Measurements from ENCODE around the gene SULF2. TPM values are rescaled to one million over a fixed set of nuclear protein-coding genes. Genes with fewer than 3 reads are reported as not detected.

Gene SULF2
- total RNA-seq, 1 donor from 2014 or later: 0.20 TPM

- Mint-ChIP-seq H3K27ac (no peak overlapping the region), H3K27me3 (peaks cover 31% of the 10 kb centered on the region)
- intact Hi-C loops (cut with micrococcal nuclease): no loop called here
Observed at GRCh38 chr20:47782076-47782475, 3.2 kb downstream of the SULF2 start.

GRCh38 chr20:47781632-47782031, 3.6 kb downstream of the SULF2 start:
- Mint-ChIP-seq H3K27ac (no peak overlapping the region), H3K4me1 (peaks cover 18% of the 10 kb centered on the region), H3K4me3 (no peak overlapping the region), H3K36me3 (ENCODE audit: low read depth) (no peaks in the 10 kb centered on the region), H3K27me3 (peaks cover 31% of the 10 kb centered on the region), H3K9me3 (peaks cover 5% of the 10 kb centered on the region)
- ChIA-PET POLR2A (no interaction called here), CTCF (no interaction called here)
- ATAC-seq (ENCODE audit: low read depth) (no peak), DNase-seq (no peak)
- TF ChIP-seq CTCF (IDR thresholded peaks at IDR 0.05): no peak
- intact Hi-C loops (cut with micrococcal nuclease): no loop called here

More at GRCh38 chr20:47782076-47782475, 3.2 kb downstream of the SULF2 start:
- ChIA-PET POLR2A (no interaction called here), CTCF (no interaction called here)
- TF ChIP-seq CTCF (IDR thresholded peaks at IDR 0.05): no peak
- H3K4me3 Mint-ChIP-seq: no peak overlapping the region
- peaks cover 3% of the 10 kb centered on the region for H3K9me3 Mint-ChIP-seq
- peaks cover 18% of the 10 kb centered on the region for H3K4me1 Mint-ChIP-seq
- no peak for ATAC-seq (ENCODE audit: low read depth)
- no peak for DNase-seq
- H3K36me3 Mint-ChIP-seq (ENCODE audit: low read depth): no peaks in the 10 kb centered on the region

- no peaks in the 10 kb centered on the region for H3K36me3 Mint-ChIP-seq (ENCODE audit: low read depth)
- DNase-seq: no peak
- H3K4me1 Mint-ChIP-seq: peaks cover 10% of the 10 kb centered on the region
- CTCF ChIA-PET: no interaction called here
- no peak overlapping the region for H3K27ac Mint-ChIP-seq
- H3K4me3 Mint-ChIP-seq: no peak overlapping the region
- H3K9me3 Mint-ChIP-seq: peaks cover 5% of the 10 kb centered on the region
- TF ChIP-seq CTCF (IDR thresholded peaks at IDR 0.05): no peak
- POLR2A ChIA-PET: no interaction called here
- intact Hi-C loops (cut with micrococcal nuclease): no loop called here
- no peak for ATAC-seq (ENCODE audit: low read depth)
- H3K27me3 Mint-ChIP-seq: peaks cover 24% of the 10 kb centered on the region
Observed at GRCh38 chr20:47780720-47781389, 4.4 kb downstream of the SULF2 start.

GRCh38 chr20:47778398-47779354, 6.6 kb downstream of the SULF2 start:
- H3K36me3 Mint-ChIP-seq (ENCODE audit: low read depth): no peaks in the 10 kb centered on the region
- peaks cover 9% of the 10 kb centered on the region for H3K9me3 Mint-ChIP-seq
- no peak for ATAC-seq (ENCODE audit: low read depth)
- H3K27me3 Mint-ChIP-seq: peaks cover 13% of the 10 kb centered on the region
- DNase-seq: no peak
- POLR2A ChIA-PET: no interaction called here
- intact Hi-C loops (cut with micrococcal nuclease): no loop called here
- TF ChIP-seq CTCF (IDR thresholded peaks at IDR 0.05): no peak
- no peak overlapping the region for H3K4me3 Mint-ChIP-seq
- CTCF ChIA-PET: interaction anchor here (1.2 kb wide), 1 partner anchor 8 kb away, joined by 3 read pairs; no protein-coding TSS in a partner anchor
- H3K27ac Mint-ChIP-seq: no peak overlapping the region
- no peaks in the 10 kb centered on the region for H3K4me1 Mint-ChIP-seq

GRCh38 chr20:47777220-47777619, 8.1 kb downstream of the SULF2 start:
- ChIA-PET CTCF (interaction anchor here (1.8 kb wide), 1 partner anchor 843 kb away, joined by 5 read pairs; no protein-coding TSS in a partner anchor), POLR2A (no interaction called here)
- no peaks in the 10 kb centered on the region for H3K4me1 Mint-ChIP-seq
- H3K27ac Mint-ChIP-seq: no peak overlapping the region
- DNase-seq: no peak
- no peak overlapping the region for H3K4me3 Mint-ChIP-seq
- intact Hi-C loops (cut with micrococcal nuclease): no loop called here
- H3K9me3 Mint-ChIP-seq: peaks cover 9% of the 10 kb centered on the region
- H3K27me3 Mint-ChIP-seq: peaks cover 3% of the 10 kb centered on the region
- no peak for TF ChIP-seq CTCF (IDR thresholded peaks at IDR 0.05)
- no peaks in the 10 kb centered on the region for H3K36me3 Mint-ChIP-seq (ENCODE audit: low read depth)
- no peak for ATAC-seq (ENCODE audit: low read depth)
